Endothelial cell of umbilical vein (primary cell): ENCODE data around the gene COL23A1. TPM values are rescaled to one million over a fixed set of nuclear protein-coding genes. Genes with fewer than 3 reads are reported as not detected.

Source experiments
- BruUV-seq: library from RNA; stranded (reverse); fragments of 400-500 nt; replicated peaks from 2 replicates; lab custom pipeline; 2021; lab: Mats Ljungman, UMichigan
- CTCF ChIA-PET: fragments of 300-600, 350-600 bp; sonication (Branson Sonifier 250); formaldehyde crosslinking; loops from one replicate; lab custom pipeline; 2021; ENCODE audit warnings: antibody characterized with exemption, inconsistent platforms; lab: Charles Lee
- POLR2A ChIA-PET: fragments of 300-600, 350-600 bp; sonication (Branson Sonifier 250); formaldehyde crosslinking; loops from one replicate; lab custom pipeline; 2021; ENCODE audit warnings: antibody characterized with exemption, inconsistent platforms; lab: Charles Lee
- DNase-seq: peaks from one replicate; pipeline ENCODE4 v3.0.0-alpha.2; 2011; ENCODE audit warnings: low read depth, low spot score
- FAIRE-seq: peaks from 2 replicates; lab custom pipeline; 2011; peaks lifted over from hg19 to GRCh38; lab: Jason Lieb, UNC
- H2AFZ ChIP-seq: 2 replicates; pipeline ENCODE4 v1.6.0; 2012; ENCODE audit warnings: low read depth, low read length, control low read depth, inconsistent platforms
- H3K27ac ChIP-seq: 2 replicates; pipeline ENCODE4 v1.5.1; 2011; ENCODE audit warnings: low read depth, mild to moderate bottlenecking, control low read depth, low read length, moderate library complexity; ENCODE audit not compliant: insufficient read depth
- H3K27me3 ChIP-seq, 2 experiments: 2 replicates each; pipeline versions ENCODE4 v1.6.0 to v1.6.1; 2011; ENCODE audit warnings: low read length in 2 of 2, mixed read lengths in 1 of 2; ENCODE audit not compliant: control insufficient read depth in 2 of 2, insufficient read depth in 2 of 2
- H3K36me3 ChIP-seq, 2 experiments: 2 replicates in 1 of 2; 3 replicates in 1 of 2; pipeline ENCODE4 v1.5.1; 2011; ENCODE audit warnings: low read length in 2 of 2, mild to moderate bottlenecking in 1 of 2, moderate library complexity in 1 of 2; ENCODE audit not compliant: control insufficient read depth in 2 of 2, insufficient read depth in 2 of 2; ENCODE audit errors: extremely low read depth in 1 of 2
- H3K4me1 ChIP-seq: 3 replicates; pipeline ENCODE4 v1.5.1; 2011; ENCODE audit warnings: mild to moderate bottlenecking, low read length; ENCODE audit not compliant: control insufficient read depth, insufficient read depth; ENCODE audit errors: extremely low read depth
- H3K4me2 ChIP-seq: 2 replicates; pipeline ENCODE4 v1.6.1; 2011; ENCODE audit warnings: low read length, control low read depth, mixed read lengths; ENCODE audit not compliant: insufficient read depth
- H3K4me3 ChIP-seq, 3 experiments: fragments of 200-600 bp in 1 of 3; sonication (generic), shearing (Covaris generic) in 1 of 3; replicated peaks in 1 of 3; 2 replicates each; pipeline ENCODE4 v1.5.1; 2011 to 2016; ENCODE audit warnings: control low read depth in 3 of 3, low read length in 3 of 3, mild to moderate bottlenecking in 2 of 3, inconsistent platforms in 1 of 3, low read depth in 1 of 3, moderate library complexity in 1 of 3; ENCODE audit not compliant: insufficient read depth in 1 of 3
- H3K79me2 ChIP-seq: 2 replicates; pipeline ENCODE4 v1.6.0; 2012; ENCODE audit warnings: low read length, inconsistent platforms; ENCODE audit not compliant: control insufficient read depth, insufficient read depth
- H3K9ac ChIP-seq: replicated peaks from 2 replicates; pipeline ENCODE3; 2011; ENCODE audit warnings: low read length, control low read depth; ENCODE audit not compliant: insufficient read depth; ENCODE audit errors: extremely low read depth
- H3K9me1 ChIP-seq: replicated peaks from 3 replicates; pipeline ENCODE4 v1.6.0; 2011; ENCODE audit warnings: mild to moderate bottlenecking, low read length; ENCODE audit not compliant: control insufficient read depth, insufficient read depth; ENCODE audit errors: extremely low read depth
- H3K9me3 ChIP-seq: replicated peaks from 2 replicates; pipeline ENCODE4 v1.5.1; 2012; ENCODE audit warnings: low read length, inconsistent platforms; ENCODE audit not compliant: control insufficient read depth, insufficient read depth
- H4K20me1 ChIP-seq: replicated peaks from 2 replicates; pipeline ENCODE3; 2011; ENCODE audit warnings: mild to moderate bottlenecking, low read length; ENCODE audit not compliant: control insufficient read depth, insufficient read depth; ENCODE audit errors: extremely low read depth
- EZH2 ChIP-seq: IDR thresholded peaks from 2 replicates; pipeline ENCODE4 v1.6.1; 2012; ENCODE audit warnings: borderline replicate concordance, low read depth, mild to moderate bottlenecking, moderate library complexity, low read length, inconsistent platforms; ENCODE audit not compliant: severe bottlenecking
- FOS ChIP-seq: IDR thresholded peaks from 2 replicates; pipeline ENCODE4 v1.6.1; 2011; ENCODE audit warnings: mild to moderate bottlenecking, low read length, moderate library complexity, borderline replicate concordance; ENCODE audit not compliant: insufficient read depth
- GATA2 ChIP-seq: IDR thresholded peaks from 2 replicates; pipeline ENCODE4 v1.7.0; 2011; ENCODE audit warnings: low read depth, mild to moderate bottlenecking, moderate library complexity, mixed read lengths, low read length; ENCODE audit not compliant: insufficient read length, insufficient read depth
- MYC ChIP-seq: IDR thresholded peaks from one replicate; pipeline ENCODE4 v1.6.1; 2011; ENCODE audit warnings: mild to moderate bottlenecking, low read depth, low read length
- POLR2A ChIP-seq: IDR thresholded peaks from 2 replicates; pipeline ENCODE4 v1.6.1; 2012; ENCODE audit warnings: low read depth, mild to moderate bottlenecking, control low read depth, low read length
- POLR2AphosphoS5 ChIP-seq: IDR thresholded peaks from 2 replicates; pipeline ENCODE4 v1.6.1; 2012; ENCODE audit warnings: low read depth, mild to moderate bottlenecking, control low read depth, low read length, moderate library complexity; ENCODE audit not compliant: insufficient read depth
- dilution Hi-C: fragments of 300-500 bp; cut with MboI; formaldehyde crosslinking; loops from one replicate; pipeline ENCODE4 v1.15.0; 2019; ENCODE audit warnings: low sequenced_read_pairs; ENCODE audit not compliant: extremely low pct_ligation_motif_present
- intact Hi-C: fragments of 100-400 bp; cut with micrococcal nuclease; formaldehyde crosslinking; loops from one replicate; pipeline ENCODE4 v1.10.0; 2022
- polyA plus RNA-seq, 4 experiments: library from polyadenylated mRNA; depleted of rRNA in 3 of 4; stranded (reverse) in 3 of 4; unstranded in 1 of 4; fragments of >200 nt; gene quantifications; 2 replicates each; pipeline versions ENCODE4 v1.2.1 to v1.2.3, GENCODE V29; 2011 to 2012; ENCODE audit warnings: missing spikeins in 1 of 4
- total RNA-seq: library from RNA; stranded (reverse); gene quantifications from 2 replicates; pipeline ENCODE4 v1.2.3, GENCODE V29; 2021
- TF ChIP-seq, protein P1 (sequence below), 2 donors: IDR thresholded peaks; 1 replicate in 1 of 2; 2 replicates in 1 of 2; pipeline ENCODE4 v1.5.1; 2011; ENCODE audit warnings: low read length in 2 of 2, mild to moderate bottlenecking in 2 of 2, moderate library complexity in 2 of 2, control low read depth in 1 of 2, inconsistent platforms in 1 of 2, low read depth in 1 of 2; ENCODE audit not compliant: insufficient read depth in 1 of 2; ENCODE audit errors: extremely low read depth in 1 of 2

COL23A1 gene
- total and polyA plus RNA-seq, 2 donors (not counting 3 experiments of a cell fraction or from before 2014, with no cell fraction given): not detected

DNA sequence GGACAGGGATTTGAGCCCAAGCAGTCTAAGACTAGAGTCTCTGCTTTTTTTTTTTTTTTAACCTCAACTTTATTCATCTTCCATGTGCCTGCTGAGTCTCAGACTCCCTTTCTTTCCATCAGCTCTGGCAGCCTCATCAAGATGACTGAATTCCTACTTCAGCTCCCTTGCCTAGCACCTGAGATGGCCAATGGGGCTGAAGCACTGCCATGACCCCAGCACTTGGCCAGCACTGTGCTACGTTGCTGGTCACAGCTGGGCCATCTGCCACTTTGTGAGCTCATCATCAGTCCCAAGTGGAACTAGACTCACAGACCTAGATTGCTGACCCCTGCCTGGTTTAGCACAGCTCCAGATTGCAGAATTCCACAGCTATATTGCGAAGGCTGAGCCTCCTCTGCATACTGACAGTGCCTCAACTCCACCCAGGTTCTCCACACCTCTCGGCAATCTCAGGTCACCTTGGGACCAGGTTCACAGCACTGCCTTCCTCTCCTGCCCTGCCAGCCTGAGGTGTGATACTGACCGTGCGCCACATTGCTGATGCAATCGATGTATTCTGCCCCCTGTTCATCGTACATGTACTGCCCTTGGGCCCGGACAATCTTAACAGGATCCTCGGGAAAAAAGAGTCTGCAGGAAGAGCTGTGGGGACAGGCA, 359.2 kb downstream of the COL23A1 start:
- H3K4me3 ChIP-seq: peak overlapping the region; percentile 49 to 90 (median 65)

More for the DNA sequence above, 359.2 kb downstream of the COL23A1 start:
- ChIA-PET POLR2A (interaction anchor here (1.1 kb wide), 1 partner anchor 27 kb away, joined by 3 read pairs; no protein-coding TSS in a partner anchor), CTCF (interaction anchor here (1.0 to 1.2 kb wide), 3 partner anchors 10 to 360 kb away, joined by 3 to 8 read pairs (median 3); no protein-coding TSS in a partner anchor)
- BruUV-seq: TSS peak; percentile 9
- dilution Hi-C loops: no loop called here
- H2AFZ ChIP-seq: no peak overlapping the region
- intact Hi-C loops: no loop called here
- no peaks in the 10 kb centered on the region for H4K20me1 ChIP-seq
- no peaks in the 10 kb centered on the region for H3K9me1 ChIP-seq
- peaks cover 8 to 11% of the 10 kb centered on the region in 2 experiments for H3K36me3 ChIP-seq
- no peaks in the 10 kb centered on the region for H3K27me3 ChIP-seq
- H3K4me2 ChIP-seq: peak overlapping the region; percentile 79
- peaks cover 16% of the 10 kb centered on the region for H3K4me1 ChIP-seq
- H3K79me2 ChIP-seq: peaks cover 33% of the 10 kb centered on the region
- DNase-seq: no peak
- H3K9me3 ChIP-seq: no peaks in the 10 kb centered on the region
- H3K27ac ChIP-seq: no peak overlapping the region
- peak; percentile 28 for FAIRE-seq
- TF ChIP-seq, protein P1, sequence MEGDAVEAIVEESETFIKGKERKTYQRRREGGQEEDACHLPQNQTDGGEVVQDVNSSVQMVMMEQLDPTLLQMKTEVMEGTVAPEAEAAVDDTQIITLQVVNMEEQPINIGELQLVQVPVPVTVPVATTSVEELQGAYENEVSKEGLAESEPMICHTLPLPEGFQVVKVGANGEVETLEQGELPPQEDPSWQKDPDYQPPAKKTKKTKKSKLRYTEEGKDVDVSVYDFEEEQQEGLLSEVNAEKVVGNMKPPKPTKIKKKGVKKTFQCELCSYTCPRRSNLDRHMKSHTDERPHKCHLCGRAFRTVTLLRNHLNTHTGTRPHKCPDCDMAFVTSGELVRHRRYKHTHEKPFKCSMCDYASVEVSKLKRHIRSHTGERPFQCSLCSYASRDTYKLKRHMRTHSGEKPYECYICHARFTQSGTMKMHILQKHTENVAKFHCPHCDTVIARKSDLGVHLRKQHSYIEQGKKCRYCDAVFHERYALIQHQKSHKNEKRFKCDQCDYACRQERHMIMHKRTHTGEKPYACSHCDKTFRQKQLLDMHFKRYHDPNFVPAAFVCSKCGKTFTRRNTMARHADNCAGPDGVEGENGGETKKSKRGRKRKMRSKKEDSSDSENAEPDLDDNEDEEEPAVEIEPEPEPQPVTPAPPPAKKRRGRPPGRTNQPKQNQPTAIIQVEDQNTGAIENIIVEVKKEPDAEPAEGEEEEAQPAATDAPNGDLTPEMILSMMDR (IDR thresholded peaks at IDR 0.05; ENCODE audit: extremely low read depth in 1 of 2, insufficient read depth in 1 of 2, low read depth in 1 of 2, low read length in 2 of 2): no peak
- TF ChIP-seq FOS: no peak
- no peak for TF ChIP-seq MYC
- no peak for TF ChIP-seq POLR2A
- TF ChIP-seq GATA2: no peak
- no peak for TF ChIP-seq POLR2AphosphoS5
- TF ChIP-seq EZH2: no peak
- H3K9ac ChIP-seq: peak overlapping the region; percentile 82
